ENCODE measurements around the gene ARMC9.
"Not testable (repeated sequence)": the region's sequence is repeated elsewhere in the genome, so short reads cannot be mapped to it uniquely, and the experiment has no call there.

ARMC9 gene

GRCh38 chr2:231369580-231370428 lies 171.4 kb downstream of the ARMC9 start:
- no peak for DNase-seq

GRCh38 chr2:231370429-231370748 lies 172.0 kb downstream of the ARMC9 start:
- no peak for DNase-seq

GRCh38 chr2:231370749-231371429 lies 172.5 kb downstream of the ARMC9 start:
- DNase-seq = no peak

- no peak for DNase-seq
Observed at GRCh38 chr2:231371430-231372054, 173.1 kb downstream of the ARMC9 start.

GRCh38 chr2:231372326-231372725 lies 173.9 kb downstream of the ARMC9 start:
- DNase-seq = no peak

GRCh38 chr2:231373184-231373583 lies 174.8 kb downstream of the ARMC9 start:
- DNase-seq = no peak

GRCh38 chr2:231373786-231374349 lies 175.4 kb downstream of the ARMC9 start:
- DNase-seq = no peak

- DNase-seq = no peak
Observed at GRCh38 chr2:231374771-231375170, 176.3 kb downstream of the ARMC9 start.

GRCh38 chr2:231375994-231376615 lies 177.7 kb downstream of the ARMC9 start:
- DNase-seq = not testable (repeated sequence)

GRCh38 chr2:231376857-231377256 lies 178.4 kb downstream of the ARMC9 start:
- no peak for DNase-seq

GRCh38 chr2:231378026-231378722 lies 179.7 kb downstream of the ARMC9 start:
- DNase-seq = no peak

GRCh38 chr2:231379266-231380215 lies 181.1 kb downstream of the ARMC9 start:
- DNase-seq = no peak

GRCh38 chr2:231380307-231380706 lies 181.9 kb downstream of the ARMC9 start:
- no peak for DNase-seq

- no peak for DNase-seq
Observed at GRCh38 chr2:231380991-231381847, 182.8 kb downstream of the ARMC9 start.

- no peak for DNase-seq
Observed at GRCh38 chr2:231382116-231382515, 183.7 kb downstream of the ARMC9 start.

GRCh38 chr2:231383416-231384108 lies 185.1 kb downstream of the ARMC9 start:
- DNase-seq = no peak

- no peak for DNase-seq
Observed at GRCh38 chr2:231384109-231384435, 185.6 kb downstream of the ARMC9 start.

- DNase-seq = peak in 2 of 3 donors; percentile 50 to 67
Observed at GRCh38 chr2:231384970-231385369, 186.5 kb downstream of the ARMC9 start.

- no peak for DNase-seq
Observed at GRCh38 chr2:231385429-231385828, 187.0 kb downstream of the ARMC9 start.

GRCh38 chr2:231386446-231386845 lies 188.0 kb downstream of the ARMC9 start:
- DNase-seq = no peak
